Measurements from ENCODE around the gene LYAR. TPM values are rescaled to one million over a fixed set of nuclear protein-coding genes. Genes with fewer than 3 reads are reported as not detected.
A peak's percentile ranks its signal among the peaks of the same experiment; 100 is the strongest.

Gene LYAR
- total and polyA plus RNA-seq, 4 experiments from 2014 or later: 59.1 to 79.8 (median 70.5) TPM

- H3K27ac Mint-ChIP-seq: peak overlapping the region in 1 of 7 donors; percentile 29
- Histone ChIP-seq H3K27ac (ENCODE audit: low read depth, low read length) (no peak overlapping the region), H3K4me1 (ENCODE audit: insufficient read depth, low read length) (peaks cover 18% of the 10 kb centered on the region), H3K36me3 (ENCODE audit: insufficient read depth, low read length) (peaks cover 52% of the 10 kb centered on the region), H3K4me3 (ENCODE audit: low read length in 2 of 2) (no peak overlapping the region), H3K9me3 (ENCODE audit: control insufficient read depth in 1 of 2, low read length in 2 of 2) (no peaks in the 10 kb centered on the region), H3K27me3 (ENCODE audit: insufficient read depth, low read length) (no peaks in the 10 kb centered on the region)
- H3K4me3 Mint-ChIP-seq: peak overlapping the region in 1 of 8 donors; percentile 44
- intact Hi-C loops (cut with micrococcal nuclease): no loop called here
- H3K4me1 Mint-ChIP-seq: peaks cover 21 to 53% (median 38%) of the 10 kb centered on the region in 4 donors
- DNase-seq: no peak
- POLR2A ChIA-PET (ENCODE audit: partially characterized antibody): interaction anchor here (0.9 to 2.3 kb wide), 3 partner anchors 14 to 37 kb away, joined by 3 to 6 read pairs (median 3); partner anchors contain the start of gene TMEM128
- CTCF ChIA-PET (ENCODE audit: partially characterized antibody): interaction anchor here (0.7 to 2.0 kb wide), 6 partner anchors 11 to 50 kb away, joined by 3 to 8 read pairs (median 4); no protein-coding TSS in a partner anchor
- H3K27me3 Mint-ChIP-seq: no peaks in the 10 kb centered on the region
- no peaks in the 10 kb centered on the region for H3K9me3 Mint-ChIP-seq
- H3K36me3 Mint-ChIP-seq: peaks cover 35 to 57% of the 10 kb centered on the region in 2 donors
Observed at GRCh38 chr4:4284827-4285618, 4.9 kb downstream of the LYAR start.

GRCh38 chr4:4281787-4282186 is 8.2 kb downstream of the LYAR start:
- H3K27ac Mint-ChIP-seq: peak overlapping the region in 2 of 7 donors; percentile 7 to 55
- H3K27me3 ChIP-seq (ENCODE audit: insufficient read depth, low read length): no peaks in the 10 kb centered on the region
- H3K4me1 Mint-ChIP-seq: peaks cover 2 to 22% (median 14%) of the 10 kb centered on the region in 4 donors
- CTCF ChIA-PET (ENCODE audit: partially characterized antibody): interaction anchor here (1.4 to 1.9 kb wide), 2 partner anchors 8 to 31 kb away, joined by 3 to 5 read pairs; partner anchors contain the start of genes LYAR and ZBTB49
- H3K9me3 ChIP-seq (ENCODE audit: control insufficient read depth in 1 of 2, low read length in 2 of 2): no peaks in the 10 kb centered on the region
- H3K36me3 ChIP-seq (ENCODE audit: insufficient read depth, low read length): peaks cover 73% of the 10 kb centered on the region
- DNase-seq: no peak
- no peaks in the 10 kb centered on the region for H3K4me1 ChIP-seq (ENCODE audit: insufficient read depth, low read length)
- no peak overlapping the region for H3K4me3 Mint-ChIP-seq
- no peaks in the 10 kb centered on the region for H3K9me3 Mint-ChIP-seq
- intact Hi-C loops (cut with micrococcal nuclease): no loop called here
- H3K27ac ChIP-seq (ENCODE audit: low read depth, low read length): no peak overlapping the region
- no peak overlapping the region for H3K4me3 ChIP-seq (ENCODE audit: low read length in 2 of 2)
- H3K27me3 Mint-ChIP-seq: no peaks in the 10 kb centered on the region
- POLR2A ChIA-PET (ENCODE audit: partially characterized antibody): interaction anchor here (2.8 kb wide), 1 partner anchor 12 kb away, joined by 15 read pairs; no protein-coding TSS in a partner anchor
- H3K36me3 Mint-ChIP-seq: peaks cover 46 to 80% of the 10 kb centered on the region in 2 donors

GRCh38 chr4:4277531-4277930 is 12.4 kb downstream of the LYAR start:
- H3K4me3 Mint-ChIP-seq: no peak overlapping the region
- peaks cover 0 to 8% (median 3%) of the 10 kb centered on the region in 4 donors for H3K4me1 Mint-ChIP-seq
- peak overlapping the region in 4 of 7 donors; percentile 33 to 83 (median 74) for H3K27ac Mint-ChIP-seq
- intact Hi-C loops (cut with micrococcal nuclease): no loop called here
- no peak for DNase-seq
- ChIA-PET CTCF (ENCODE audit: partially characterized antibody) (interaction anchor here (1.3 to 1.4 kb wide), 2 partner anchors 9 to 11 kb away, joined by 3 to 5 read pairs; no protein-coding TSS in a partner anchor), POLR2A (ENCODE audit: partially characterized antibody) (interaction anchor here (1.0 kb wide), 2 partner anchors 9 to 17 kb away, joined by 3 to 4 read pairs; no protein-coding TSS in a partner anchor)
- no peak overlapping the region for H3K27ac ChIP-seq (ENCODE audit: low read depth, low read length)
- no peaks in the 10 kb centered on the region for H3K27me3 Mint-ChIP-seq
- no peaks in the 10 kb centered on the region for H3K27me3 ChIP-seq (ENCODE audit: insufficient read depth, low read length)
- no peaks in the 10 kb centered on the region for H3K9me3 Mint-ChIP-seq
- H3K4me3 ChIP-seq (ENCODE audit: low read length in 2 of 2): no peak overlapping the region
- no peaks in the 10 kb centered on the region for H3K9me3 ChIP-seq (ENCODE audit: control insufficient read depth in 1 of 2, low read length in 2 of 2)
- H3K36me3 ChIP-seq (ENCODE audit: insufficient read depth, low read length): peaks cover 62% of the 10 kb centered on the region
- peaks cover 49 to 82% of the 10 kb centered on the region in 2 donors for H3K36me3 Mint-ChIP-seq
- no peaks in the 10 kb centered on the region for H3K4me1 ChIP-seq (ENCODE audit: insufficient read depth, low read length)

- Mint-ChIP-seq H3K4me3 (no peak overlapping the region), H3K36me3 (peaks cover 55 to 78% of the 10 kb centered on the region in 2 donors), H3K9me3 (peaks cover 0 to 2% (median 0%) of the 10 kb centered on the region in 8 donors), H3K27me3 (no peaks in the 10 kb centered on the region), H3K27ac (peak overlapping the region in 4 of 7 donors; percentile 9 to 91 (median 60)), H3K4me1 (peaks cover 20 to 23% (median 20%) of the 10 kb centered on the region in 4 donors)
- Histone ChIP-seq H3K4me3 (ENCODE audit: low read length in 2 of 2) (no peak overlapping the region), H3K27ac (ENCODE audit: low read depth, low read length) (no peak overlapping the region), H3K9me3 (ENCODE audit: control insufficient read depth in 1 of 2, low read length in 2 of 2) (no peaks in the 10 kb centered on the region), H3K4me1 (ENCODE audit: insufficient read depth, low read length) (peaks cover 23% of the 10 kb centered on the region), H3K27me3 (ENCODE audit: insufficient read depth, low read length) (no peaks in the 10 kb centered on the region), H3K36me3 (ENCODE audit: insufficient read depth, low read length) (peaks cover 45% of the 10 kb centered on the region)
- ChIA-PET CTCF (ENCODE audit: partially characterized antibody) (interaction anchor here (0.7 to 4.1 kb wide), 5 partner anchors 9 to 23 kb away, joined by 3 to 21 read pairs (median 4); no protein-coding TSS in a partner anchor), POLR2A (ENCODE audit: partially characterized antibody) (interaction anchor here (0.9 kb wide), 1 partner anchor 14 kb away, joined by 3 read pairs; no protein-coding TSS in a partner anchor)
- intact Hi-C loops (cut with micrococcal nuclease): no loop called here
- DNase-seq: no peak
Observed at GRCh38 chr4:4274226-4274625, 15.7 kb downstream of the LYAR start.

GRCh38 chr4:4271912-4272311 is 18.0 kb downstream of the LYAR start:
- CTCF ChIA-PET (ENCODE audit: partially characterized antibody): interaction anchor here (1.1 to 4.1 kb wide), 3 partner anchors 11 to 13 kb away, joined by 3 to 21 read pairs (median 5); no protein-coding TSS in a partner anchor
- H3K27ac Mint-ChIP-seq: peak overlapping the region in 6 of 7 donors; percentile 23 to 97 (median 86)
- peaks cover 0 to 2% (median 0%) of the 10 kb centered on the region in 8 donors for H3K9me3 Mint-ChIP-seq

GRCh38 chr4:4270529-4270928 is 19.4 kb downstream of the LYAR start:
- CTCF ChIA-PET (ENCODE audit: partially characterized antibody): interaction anchor here (1.0 to 4.0 kb wide), 4 partner anchors 11 to 192 kb away, joined by 3 to 35 read pairs (median 10); no protein-coding TSS in a partner anchor
- Mint-ChIP-seq H3K36me3 (peaks cover 54 to 56% of the 10 kb centered on the region in 2 donors), H3K27ac (peak overlapping the region; percentile 94 to 98 (median 95)), H3K4me3 (peak overlapping the region in 7 of 8 donors; percentile 8 to 74 (median 53)), H3K4me1 (peaks cover 26 to 49% (median 32%) of the 10 kb centered on the region in 4 donors), H3K27me3 (no peaks in the 10 kb centered on the region), H3K9me3 (peaks cover 0 to 2% (median 0%) of the 10 kb centered on the region in 8 donors)
- Histone ChIP-seq H3K36me3 (ENCODE audit: insufficient read depth, low read length) (peaks cover 27% of the 10 kb centered on the region), H3K27me3 (ENCODE audit: insufficient read depth, low read length) (no peaks in the 10 kb centered on the region), H3K27ac (ENCODE audit: low read depth, low read length) (peak overlapping the region; percentile 76), H3K4me3 (ENCODE audit: low read length in 2 of 2) (no peak overlapping the region), H3K9me3 (ENCODE audit: control insufficient read depth in 1 of 2, low read length in 2 of 2) (no peaks in the 10 kb centered on the region), H3K4me1 (ENCODE audit: insufficient read depth, low read length) (peaks cover 50% of the 10 kb centered on the region)
- DNase-seq: peak in 2 of 5 donors; percentile 7 to 10
- POLR2A ChIA-PET (ENCODE audit: partially characterized antibody): interaction anchor here (0.5 to 3.3 kb wide), 13 partner anchors 10 to 305 kb away, joined by 3 to 33 read pairs (median 7); partner anchors contain the start of genes LYAR, NSG1, TMEM128 and ZBTB49
- intact Hi-C loops (cut with micrococcal nuclease): loop anchor here (1.0 kb wide), 1 partner anchor 10 kb away; no protein-coding TSS in a partner anchor

More at GRCh38 chr4:4271912-4272311, 18.0 kb downstream of the LYAR start:
- Mint-ChIP-seq H3K4me1 (peaks cover 26 to 36% (median 27%) of the 10 kb centered on the region in 4 donors), H3K4me3 (peak overlapping the region in 1 of 8 donors; percentile 1), H3K27me3 (no peaks in the 10 kb centered on the region), H3K36me3 (peaks cover 49 to 64% of the 10 kb centered on the region in 2 donors)
- no peaks in the 10 kb centered on the region for H3K9me3 ChIP-seq (ENCODE audit: control insufficient read depth in 1 of 2, low read length in 2 of 2)
- peaks cover 41% of the 10 kb centered on the region for H3K4me1 ChIP-seq (ENCODE audit: insufficient read depth, low read length)
- no peak overlapping the region for H3K4me3 ChIP-seq (ENCODE audit: low read length in 2 of 2)
- H3K27ac ChIP-seq (ENCODE audit: low read depth, low read length): peak overlapping the region; percentile 76
- H3K36me3 ChIP-seq (ENCODE audit: insufficient read depth, low read length): peaks cover 27% of the 10 kb centered on the region
- DNase-seq: no peak
- POLR2A ChIA-PET (ENCODE audit: partially characterized antibody): interaction anchor here (0.6 to 1.5 kb wide), 3 partner anchors 12 to 274 kb away, joined by 3 to 7 read pairs (median 6); partner anchors contain the start of genes LYAR and ZBTB49
- intact Hi-C loops (cut with micrococcal nuclease): no loop called here
- H3K27me3 ChIP-seq (ENCODE audit: insufficient read depth, low read length): no peaks in the 10 kb centered on the region

Data from CD4-positive, alpha-beta memory T cell (primary cell).